Kidney capillary endothelial cell (primary cell): ENCODE data around the gene LTF.
"Not testable (repeated sequence)": the region's sequence is repeated elsewhere in the genome, so short reads cannot be mapped to it uniquely, and the experiment has no call there.

Source experiments
- DNase-seq: peaks from one replicate; pipeline ENCODE4 v3.0.0-alpha.2; 2018; ENCODE audit warnings: low spot score

LTF gene

DNA sequence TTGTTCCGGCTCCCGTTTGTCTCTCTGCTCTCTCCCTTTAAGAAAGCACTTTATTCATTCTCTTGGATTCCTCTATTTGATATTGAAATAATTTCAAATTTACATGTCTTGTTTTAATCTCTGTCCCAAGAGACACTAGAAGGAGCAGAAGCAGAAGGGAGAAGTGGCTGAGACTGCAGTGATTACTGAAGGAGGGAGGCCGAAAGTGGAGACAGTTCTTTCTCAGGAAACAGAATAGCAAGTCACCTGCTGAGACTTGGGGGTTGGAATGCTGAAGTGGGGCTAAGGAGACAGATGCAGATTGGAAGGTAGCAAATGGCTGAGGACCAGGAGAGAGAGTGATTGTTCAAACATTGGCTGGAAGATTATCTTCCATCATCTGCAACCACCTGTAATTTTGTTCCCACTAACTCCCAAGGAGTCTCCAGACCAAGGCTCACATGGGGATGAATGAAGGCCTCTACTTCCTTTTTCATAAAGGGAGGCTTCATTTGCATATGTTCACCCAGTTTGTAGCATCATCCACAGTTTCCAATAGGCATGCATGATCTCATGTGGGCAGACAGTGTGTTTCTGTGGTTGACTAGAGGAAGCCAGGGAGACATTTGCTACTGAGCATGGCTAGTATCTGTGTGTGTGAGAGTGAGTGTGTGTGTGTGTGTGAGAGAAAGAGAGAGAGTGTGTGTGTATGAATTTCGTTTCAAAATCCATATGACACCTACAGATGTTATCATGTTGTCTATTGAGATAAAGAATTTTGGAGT, 24.0 kb downstream of the LTF start:
- DNase-seq, result no peak

DNA sequence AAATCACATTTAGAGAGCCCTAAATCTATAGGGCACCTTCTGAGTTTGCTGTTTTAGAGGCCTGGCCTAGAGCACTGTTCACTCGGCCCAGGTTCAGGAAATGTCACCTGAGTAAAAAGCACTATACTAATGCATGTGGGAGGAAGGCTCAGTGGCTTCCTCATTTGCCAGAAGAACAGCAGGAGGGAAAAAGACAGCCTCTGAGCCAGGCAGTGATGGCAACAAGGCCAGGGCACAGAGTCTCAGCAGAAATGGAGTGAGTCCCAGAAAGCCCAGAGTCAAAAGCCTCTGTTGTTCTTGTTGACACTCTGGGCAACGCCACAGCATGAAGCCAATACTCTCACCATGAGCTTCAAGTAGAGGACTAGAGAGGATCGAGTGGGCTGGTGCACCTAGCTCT, 25.9 kb downstream of the LTF start:
- no peak for DNase-seq

DNA sequence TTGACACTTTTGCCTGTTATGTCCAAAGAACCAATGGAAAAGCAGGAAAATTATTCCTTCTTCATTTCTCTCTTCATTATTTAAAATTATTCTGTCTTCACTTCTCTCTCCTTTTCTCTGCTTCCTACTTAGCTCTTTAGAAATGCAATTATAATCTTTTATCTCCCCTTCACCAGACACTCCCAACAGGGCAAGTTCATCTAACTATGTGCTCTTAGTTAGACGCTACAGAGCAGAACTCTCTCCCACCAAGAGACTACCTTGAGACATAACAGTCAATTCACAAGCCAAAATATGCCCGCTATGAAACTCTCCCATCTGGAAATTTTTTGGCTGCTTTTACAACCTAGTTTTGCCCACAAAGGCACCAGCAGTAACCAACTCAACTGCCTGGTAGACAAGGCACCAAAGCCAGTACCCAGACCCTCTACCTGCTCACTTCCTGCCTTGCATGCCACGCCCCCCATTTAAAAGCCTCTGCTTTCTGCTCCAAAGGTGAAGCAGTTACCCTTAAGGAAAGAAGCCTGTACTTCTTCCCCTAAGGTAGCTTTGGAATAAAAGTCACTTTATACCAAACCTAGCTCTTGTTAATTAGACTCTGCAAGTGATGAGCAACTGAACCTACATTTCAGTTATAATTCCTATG, 29.5 kb downstream of the LTF start:
- no peak for DNase-seq

DNA sequence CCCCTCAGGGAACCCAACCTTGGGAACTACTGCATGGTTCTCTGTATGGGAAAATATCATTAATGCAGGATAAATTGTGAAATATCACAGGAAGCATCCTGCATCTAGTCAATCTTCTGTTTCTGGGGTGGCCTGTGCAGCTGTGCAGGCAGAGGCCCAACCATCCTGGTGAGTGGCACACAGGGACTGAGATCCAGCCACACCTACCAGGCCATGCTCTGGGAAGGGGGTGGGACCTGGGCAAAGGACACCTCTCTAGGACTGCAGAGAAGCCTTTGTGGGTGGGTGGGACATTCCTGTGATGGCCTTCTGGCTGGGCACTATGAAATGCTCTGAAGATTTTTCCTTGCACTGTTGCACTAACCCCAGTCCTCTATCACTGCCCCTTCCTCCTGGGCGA, 30.9 kb downstream of the LTF start:
- no peak for DNase-seq

DNA sequence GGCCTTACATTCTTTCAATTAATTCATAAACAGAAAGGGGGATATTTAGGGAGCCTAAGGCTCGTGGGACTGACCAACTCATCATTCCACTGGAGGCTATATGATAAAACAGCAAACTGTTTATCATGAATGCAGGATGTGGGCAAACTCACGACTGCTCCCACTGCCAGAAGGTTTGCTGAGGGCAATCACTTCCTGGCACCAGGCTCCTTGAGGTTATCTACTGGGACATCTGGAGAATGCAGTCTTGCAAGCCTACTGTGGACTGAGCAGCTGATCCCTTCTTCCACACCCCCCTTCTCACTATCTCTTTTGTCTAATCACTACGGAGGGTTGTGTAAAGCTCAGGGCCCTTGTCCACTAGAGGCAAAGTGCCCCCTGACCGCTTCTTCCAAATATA, 31.6 kb downstream of the LTF start:
- DNase-seq, result not testable (repeated sequence)

DNA sequence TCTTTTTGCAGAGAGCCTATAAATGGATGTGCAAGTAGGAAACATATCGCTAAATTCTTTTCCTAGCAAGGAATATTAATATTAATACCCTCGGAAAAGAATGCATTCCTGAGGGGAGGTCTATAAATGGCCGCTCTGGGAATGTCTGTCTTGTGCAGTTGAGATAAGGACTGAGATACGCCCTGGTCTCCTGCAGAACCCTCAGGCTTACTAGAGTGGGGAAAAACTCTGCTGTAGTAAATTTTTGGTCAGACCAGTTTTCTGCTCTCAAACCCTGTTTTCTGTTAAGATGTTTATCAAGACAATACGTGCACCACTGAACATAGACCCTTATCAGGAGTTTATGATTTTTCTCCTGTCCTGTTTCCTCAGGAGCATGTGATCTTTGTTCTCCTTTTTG, 32.8 kb downstream of the LTF start:
- DNase-seq, result not testable (repeated sequence)

DNA sequence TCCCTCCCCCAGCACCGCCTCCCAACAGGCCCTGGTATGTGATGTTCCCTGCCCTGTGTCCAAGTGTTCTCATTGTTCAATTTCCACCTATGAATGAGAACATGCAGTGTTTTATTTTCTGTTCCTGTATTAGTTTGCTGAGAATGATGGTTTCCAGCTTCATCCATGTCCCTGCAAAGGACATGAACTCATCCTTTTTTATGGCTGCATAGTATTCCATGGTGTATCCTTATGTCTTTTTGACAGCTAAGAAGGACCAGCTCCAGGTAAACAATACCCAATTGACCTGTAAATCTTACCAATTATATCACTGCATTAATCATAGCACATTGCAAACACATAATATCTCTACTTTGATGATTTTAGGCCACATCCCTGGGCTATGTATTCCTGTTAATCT, 33.8 kb downstream of the LTF start:
- not testable (repeated sequence) for DNase-seq

DNA sequence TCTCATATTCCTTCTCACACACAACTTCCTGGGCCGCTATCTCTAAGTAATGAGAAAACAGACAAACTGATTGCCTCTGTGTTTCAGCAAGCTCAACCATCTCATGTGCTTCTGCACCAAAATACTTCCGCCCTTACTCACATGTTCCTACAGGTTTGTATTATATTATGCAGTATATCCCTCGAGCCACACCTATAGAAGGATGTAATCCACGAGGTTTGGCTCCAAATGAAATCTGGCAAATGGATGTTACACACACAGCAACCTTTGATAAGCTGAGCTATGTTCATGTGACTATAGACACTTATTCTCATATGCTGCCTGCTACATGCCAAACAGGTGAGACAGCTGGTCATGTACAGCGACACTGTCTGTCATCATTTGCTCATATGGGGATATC, 35.0 kb downstream of the LTF start:
- no peak for DNase-seq

DNA sequence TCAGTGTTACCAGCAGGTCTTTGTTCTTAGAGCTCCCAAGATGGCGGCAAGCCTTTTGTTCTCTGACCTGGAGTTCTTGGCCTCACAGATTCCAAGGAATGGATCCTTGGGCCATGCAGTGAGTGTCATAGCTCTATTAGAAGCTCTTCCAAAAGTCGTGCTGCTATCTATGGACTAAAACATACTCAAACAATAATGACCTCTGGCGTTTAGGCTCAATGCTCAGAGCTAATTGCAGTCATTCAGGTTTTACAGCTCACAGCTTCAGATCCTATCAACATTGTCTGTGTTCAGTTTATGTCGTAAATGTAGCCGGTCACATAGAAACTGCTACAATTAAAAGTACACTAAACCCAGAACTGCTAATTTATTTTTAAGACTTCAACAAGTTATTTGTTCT, 35.5 kb downstream of the LTF start:
- no peak for DNase-seq

DNA sequence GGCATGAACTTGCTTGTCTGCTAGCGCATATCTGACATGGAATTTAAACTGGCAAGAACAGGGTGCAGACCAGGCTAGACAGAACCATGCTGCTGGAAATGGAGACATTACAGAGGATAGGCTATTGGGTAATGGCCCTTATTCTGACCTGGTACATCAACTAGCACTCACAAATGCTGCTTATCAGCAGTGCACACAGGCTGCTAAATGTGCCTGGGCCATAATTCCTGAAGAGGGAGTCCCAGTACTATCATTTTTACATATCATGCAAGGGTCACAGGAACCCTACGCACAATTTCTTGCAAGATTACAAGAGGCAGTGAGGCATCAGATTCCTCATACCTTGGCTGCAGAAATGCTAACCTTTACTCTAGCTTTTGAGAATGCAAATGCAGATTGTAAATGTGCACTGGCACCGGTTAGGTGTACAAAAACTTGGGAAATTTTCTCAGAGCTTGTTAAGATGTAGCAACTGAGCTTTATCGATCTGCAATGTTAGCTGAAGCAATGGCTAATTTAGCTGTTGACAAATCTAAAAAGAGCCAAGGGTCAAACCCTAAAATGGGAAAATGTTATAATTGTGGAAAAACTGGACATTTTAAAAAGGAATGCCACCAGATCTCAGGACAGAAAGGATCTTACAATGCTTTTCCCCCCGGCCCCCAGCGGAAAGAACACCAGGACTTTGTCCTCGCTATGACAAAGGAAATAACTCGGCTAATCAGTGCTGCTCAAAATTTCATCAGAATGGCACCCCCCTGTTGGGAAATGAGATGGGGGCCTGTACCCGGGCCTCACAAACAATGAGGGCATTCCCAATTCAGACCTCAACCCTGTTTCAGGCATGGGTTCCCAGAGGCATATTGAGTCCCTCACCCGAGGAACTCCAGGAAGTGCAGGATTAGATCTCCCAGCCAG, 36.5 kb downstream of the LTF start:
- no peak for DNase-seq

DNA sequence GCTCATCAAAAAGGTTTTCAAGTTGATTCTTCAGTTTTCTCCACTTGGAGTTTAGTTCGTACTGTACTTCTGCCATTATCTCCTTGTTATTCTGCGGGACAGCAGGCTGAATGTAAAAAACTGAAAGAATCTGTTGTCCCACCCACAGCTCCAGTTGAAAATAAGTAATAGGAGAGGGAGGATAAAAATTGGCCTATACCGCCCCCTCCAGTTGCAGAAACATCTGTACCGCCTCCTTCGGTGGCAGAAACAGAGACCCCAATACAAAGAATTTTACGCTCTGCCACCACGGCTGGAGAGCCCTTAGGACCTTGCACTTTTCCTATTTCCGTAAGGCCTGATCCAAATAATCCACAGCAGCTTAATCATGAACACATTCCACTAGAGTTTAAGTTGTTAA, 37.3 kb downstream of the LTF start:
- not testable (repeated sequence) for DNase-seq

DNA sequence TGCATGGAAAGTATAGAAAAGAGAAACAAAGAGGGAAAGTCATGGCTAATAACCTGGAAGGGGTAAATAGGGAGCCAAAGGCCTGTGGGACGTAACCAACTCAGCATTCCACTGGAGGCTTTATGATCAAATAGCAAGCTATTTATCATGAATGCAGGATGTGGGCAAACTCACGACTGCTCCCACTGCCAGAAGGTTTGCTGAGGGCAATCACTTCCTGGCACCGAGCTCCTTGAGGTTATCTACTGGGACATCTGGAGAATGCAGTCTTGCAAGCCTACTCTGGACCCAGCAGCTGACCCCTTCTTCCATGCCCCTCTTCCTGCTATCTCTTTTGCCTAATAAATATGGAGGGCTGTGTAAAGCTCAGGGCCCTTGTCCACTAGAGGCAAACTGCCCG, 38.2 kb downstream of the LTF start:
- DNase-seq, result not testable (repeated sequence)

DNA sequence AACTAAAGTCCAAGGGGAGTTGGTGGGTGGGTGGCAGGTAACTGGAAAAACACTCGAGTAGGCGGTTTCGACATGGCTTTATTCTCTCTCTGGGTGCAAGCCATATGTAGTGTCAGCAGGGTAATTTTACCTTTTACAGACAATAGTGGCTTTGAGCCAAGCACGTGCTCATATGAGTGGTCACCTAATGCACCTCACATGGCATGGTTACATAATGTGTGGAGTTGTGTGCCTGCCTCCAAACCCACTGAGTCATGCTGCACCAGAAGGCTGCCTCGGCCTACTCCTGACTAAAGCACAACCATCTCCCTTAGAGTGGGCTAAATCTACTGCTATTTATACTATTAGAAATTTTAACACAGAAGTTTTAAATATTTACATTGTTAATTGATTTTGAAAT, 41.1 kb downstream of the LTF start:
- DNase-seq, result no peak

DNA sequence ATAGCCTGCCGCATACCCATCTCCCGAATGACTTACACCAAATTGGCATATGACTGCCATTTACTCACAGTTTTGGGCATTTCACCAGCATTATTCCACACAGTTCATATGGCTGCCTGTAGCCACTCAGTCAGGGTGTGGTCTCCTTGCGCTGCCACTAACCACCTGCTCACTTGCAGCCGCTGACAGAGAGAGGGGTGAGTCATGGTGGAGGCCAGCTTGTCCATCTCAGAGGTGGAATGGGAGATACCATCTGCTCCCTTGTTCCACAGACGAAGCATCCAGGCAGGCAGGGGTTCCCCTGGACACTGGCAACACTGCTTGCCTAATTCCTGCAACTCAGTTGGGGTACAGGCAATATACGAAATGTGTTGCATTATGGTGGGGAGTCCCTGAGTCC, 42.1 kb downstream of the LTF start:
- no peak for DNase-seq

DNA sequence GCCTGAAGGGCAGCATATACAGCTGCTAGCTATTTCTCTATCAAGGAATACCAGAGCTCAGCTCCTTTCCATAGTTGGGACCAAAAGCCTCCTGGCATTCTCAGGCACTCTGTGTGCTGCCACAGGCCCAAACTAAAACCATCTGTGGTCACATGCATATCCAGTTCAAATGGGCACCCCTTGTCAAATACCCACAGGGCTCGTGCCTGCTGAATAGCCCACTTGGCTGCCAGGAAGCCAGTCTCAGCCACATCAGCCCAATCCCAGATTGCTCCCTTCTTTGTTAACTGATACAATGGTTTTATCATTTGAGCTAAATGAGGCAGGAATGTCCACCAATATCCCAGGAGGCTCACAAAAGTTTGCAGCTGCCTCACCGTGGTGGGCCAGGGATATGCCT, 43.8 kb downstream of the LTF start:
- DNase-seq, result no peak

DNA sequence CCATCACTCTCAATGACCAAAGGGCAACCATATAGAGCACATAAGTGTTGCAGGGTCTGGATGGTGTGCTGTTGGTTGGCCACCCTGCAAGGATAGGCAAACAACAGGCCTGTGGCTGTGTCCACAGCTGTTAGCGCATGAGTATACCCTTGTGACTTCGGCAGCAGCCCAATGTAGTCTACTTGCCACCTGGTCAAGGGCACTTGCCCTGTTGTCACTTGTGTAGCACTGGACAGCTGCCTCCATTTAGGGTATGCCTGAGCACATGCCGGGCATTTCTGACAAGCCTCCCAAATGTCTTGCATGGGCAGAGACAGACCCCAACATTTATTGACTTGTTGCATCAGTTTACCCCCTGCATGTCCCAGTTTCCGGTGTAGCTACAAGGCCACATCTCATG, 44.9 kb downstream of the LTF start:
- DNase-seq, result no peak

DNA sequence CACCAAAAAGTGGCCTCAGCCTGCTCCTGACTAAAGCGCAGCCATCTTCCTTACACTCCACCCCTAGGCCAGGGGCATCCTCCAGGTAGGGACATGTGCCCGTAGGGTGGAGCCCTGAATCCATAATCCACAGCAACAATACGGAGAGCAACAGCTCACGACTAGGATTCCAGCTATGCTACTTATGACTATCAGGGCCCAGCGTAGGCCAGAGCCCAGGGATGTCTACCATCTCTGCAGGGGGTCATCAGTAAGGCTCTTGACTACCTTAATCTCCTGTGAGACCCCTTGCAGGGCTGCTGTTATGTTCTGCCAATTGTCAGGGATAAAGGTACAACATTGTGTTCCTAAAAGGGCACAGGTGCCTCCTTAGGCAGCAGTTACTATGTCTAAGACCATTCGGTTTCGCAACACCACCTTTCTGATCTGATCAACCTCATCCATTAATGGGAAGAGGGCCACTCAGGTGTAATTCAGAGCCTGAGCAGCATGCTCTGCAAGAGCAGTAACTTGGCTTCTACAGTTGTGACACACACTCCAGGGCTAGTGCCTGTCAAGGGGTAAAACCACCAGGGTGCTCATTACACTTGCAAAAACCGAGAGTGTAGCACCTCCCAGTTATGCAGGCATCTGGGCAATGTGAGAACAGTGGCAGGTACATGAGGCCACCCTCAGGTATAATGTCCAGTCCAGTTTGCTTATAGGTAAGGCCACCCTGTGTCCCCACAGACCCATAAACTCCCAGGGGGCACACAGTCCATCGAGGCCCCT, 46.7 kb downstream of the LTF start:
- no peak for DNase-seq

DNA sequence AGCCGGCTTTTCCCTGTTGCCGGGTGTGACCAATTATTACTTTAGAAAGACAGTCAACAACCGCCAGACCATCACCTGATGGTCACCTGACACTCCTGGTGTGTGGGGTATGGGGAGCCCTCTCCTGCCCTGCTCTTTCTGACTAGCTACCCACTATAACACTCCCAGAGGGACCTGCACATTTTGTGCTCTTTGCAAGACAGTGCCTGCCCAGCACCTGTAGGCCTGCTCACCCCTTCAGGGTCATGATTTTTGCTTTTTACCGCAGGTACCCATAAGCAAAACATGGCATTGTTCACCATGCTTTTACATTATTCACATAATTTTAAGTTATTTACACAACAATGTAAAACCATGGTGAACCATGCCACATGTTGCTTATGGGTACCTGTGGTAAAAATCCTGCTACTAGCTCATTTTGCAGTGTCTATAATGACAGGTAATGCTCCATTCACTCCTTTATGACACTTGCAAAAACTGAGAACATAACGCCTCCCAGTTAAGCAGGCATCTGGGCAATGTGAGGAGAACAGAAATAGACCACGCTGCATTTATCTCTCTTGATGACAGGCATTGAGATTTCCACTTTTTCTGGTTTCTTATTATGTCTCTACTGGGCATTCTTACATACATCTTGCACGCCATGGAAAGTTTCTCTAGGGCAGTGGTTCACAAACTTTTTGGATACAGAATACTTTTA, 47.7 kb downstream of the LTF start:
- no peak for DNase-seq

DNA sequence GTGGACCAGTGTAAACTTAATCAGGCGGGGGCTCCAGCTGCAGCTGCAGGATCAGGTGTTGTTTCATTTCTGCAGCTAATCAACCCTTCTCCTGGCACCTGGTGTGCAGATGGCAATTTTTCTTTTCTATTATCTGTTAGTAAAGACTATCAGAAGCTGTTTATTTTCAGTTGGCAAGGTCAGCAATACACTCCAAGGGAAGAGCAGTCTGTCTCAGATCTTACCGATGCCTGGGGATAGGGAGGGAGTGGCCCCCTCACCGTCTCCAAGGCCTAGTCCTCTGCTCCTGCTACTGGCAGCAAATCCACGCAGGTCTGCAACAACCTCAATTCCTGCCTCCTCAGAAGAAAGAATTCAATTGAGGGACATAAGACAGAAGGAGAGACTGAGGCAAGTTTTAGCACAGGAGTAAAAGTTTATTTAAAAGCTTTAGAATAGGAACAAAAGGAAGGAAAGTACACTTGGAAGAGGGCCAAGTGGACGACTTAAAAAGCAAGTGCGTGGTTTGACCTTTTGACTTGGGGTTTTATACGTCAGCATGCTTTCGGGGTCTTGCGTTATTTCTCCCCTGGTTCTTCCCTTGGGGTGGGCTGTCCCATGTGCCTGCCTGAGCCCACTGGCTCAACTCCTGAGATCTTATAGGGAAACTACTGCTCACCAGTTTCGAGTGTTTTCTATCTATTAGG, 48.4 kb downstream of the LTF start:
- DNase-seq, result no peak

DNA sequence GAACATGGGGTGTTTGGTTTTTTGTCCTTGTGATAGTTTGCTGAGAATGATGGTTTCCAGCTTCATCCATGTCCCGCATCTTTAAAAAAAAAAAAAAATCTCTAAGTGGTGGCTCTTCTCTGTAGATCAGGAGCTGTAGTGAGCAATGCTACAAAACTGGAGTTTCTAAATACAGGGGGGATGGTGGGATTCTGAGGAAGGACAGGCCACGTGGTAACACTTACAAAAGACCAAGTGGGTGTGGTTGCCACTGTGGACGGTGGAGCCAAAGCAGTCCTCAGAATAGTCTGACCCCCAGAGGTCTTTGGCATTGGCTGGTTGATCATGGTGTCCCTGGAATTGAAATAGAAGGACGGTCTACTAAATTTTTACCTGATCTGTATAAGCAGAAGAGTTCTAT, 50.0 kb downstream of the LTF start:
- no peak for DNase-seq

DNA sequence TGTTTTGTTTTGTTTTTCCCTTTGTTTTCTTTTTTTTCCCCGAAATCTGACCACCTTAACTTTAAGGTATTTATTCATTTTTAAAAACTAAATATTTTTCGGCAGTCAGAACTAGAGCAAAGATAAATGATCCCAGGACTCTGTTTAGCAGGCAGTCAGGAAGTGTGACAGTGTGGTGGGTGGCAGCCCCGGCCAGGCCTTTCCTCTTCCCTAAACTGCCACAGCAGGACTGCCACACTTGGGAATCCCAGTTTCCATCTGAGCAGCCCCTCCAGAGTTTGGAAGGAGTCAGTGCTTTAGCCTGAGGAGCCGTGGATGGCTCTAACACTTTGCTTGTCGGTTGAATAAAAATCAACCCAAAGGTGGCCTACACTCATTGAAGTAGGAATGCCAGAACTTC, 50.8 kb downstream of the LTF start:
- DNase-seq, result no peak
